Renal pelvis (tissue), 12 donors: Measurements from ENCODE around the gene MYO18A. TPM values are rescaled to one million over a fixed set of nuclear protein-coding genes. Genes with fewer than 3 reads are reported as not detected.
"Not testable (repeated sequence)": the region's sequence is repeated elsewhere in the genome, so short reads cannot be mapped to it uniquely, and the experiment has no call there.

Experiments
- DNase-seq: peaks from one replicate; pipeline ENCODE4 v3.0.0-alpha.2; 2013
- long read RNA-seq, 16 experiments: transcript quantifications; one replicate each; lab custom pipeline, GENCODE V29; 2026
- polyA plus RNA-seq, 3 donors: library from polyadenylated mRNA; unstranded; fragments of 120-200 nt; gene quantifications; one replicate each; pipeline ENCODE4 v1.2.1, GENCODE V29; 2013; ENCODE audit not compliant: insufficient read length in 3 of 3

Gene MYO18A
- 10 to 100 TPM; 43.0 to 44.7 (median 44.2) TPM for polyA plus RNA-seq
- long read RNA-seq, donor 1: 0 reads
- long read RNA-seq, donor 2, partial matches to known transcripts: 0 of 2 reads
- long read RNA-seq, donor 2, other reads (novel, unspliced or antisense): 0 of 2 reads
- long read RNA-seq, donor 3: 0 reads
- long read RNA-seq, donor 4: 0 reads
- long read RNA-seq, donor 5: 0 reads
- long read RNA-seq, donor 6, partial matches to known transcripts: 0 of 1 reads
- long read RNA-seq, donor 6, other reads (novel, unspliced or antisense): 0 of 1 reads
- long read RNA-seq, donor 7: 0 reads
- long read RNA-seq, donor 8: 0 reads
- long read RNA-seq, donor 9: 0 reads
- long read RNA-seq, donor 10: 0 reads
- long read RNA-seq, donor 11: 0 reads
- long read RNA-seq, donor 12: 0 reads
- long read RNA-seq, donor 13: 0 reads
- long read RNA-seq, donor 14: 0 reads
- long read RNA-seq, donor 15: 0 reads
- long read RNA-seq, donor 16, partial matches to known transcripts: 6 of 7 reads
- long read RNA-seq, donor 16, other reads (novel, unspliced or antisense): 0 of 7 reads

GRCh38 chr17:29180034-29180787 lies at the start of gene MYO18A:
Gene MYO18A (minus strand): TSS chr17:29180398. CDS start chr17:29166940, 13,458 bp downstream.
- peak; percentile 77 for DNase-seq

GRCh38 chr17:29225396-29225795 lies 45.2 kb upstream of the MYO18A start:
- DNase-seq: no peak

GRCh38 chr17:29221338-29221737 lies 41.1 kb upstream of the MYO18A start:
- DNase-seq: not testable (repeated sequence)

GRCh38 chr17:29219378-29220047 lies 39.3 kb upstream of the MYO18A start:
- DNase-seq: peak; percentile 86

- no peak for DNase-seq
Measured at GRCh38 chr17:29216856-29217255, 36.7 kb upstream of the MYO18A start.

- no peak for DNase-seq
Measured at GRCh38 chr17:29216181-29216580, 36.0 kb upstream of the MYO18A start.

- no peak for DNase-seq
Measured at GRCh38 chr17:29215717-29216116, 35.5 kb upstream of the MYO18A start.

- DNase-seq: no peak
Measured at GRCh38 chr17:29215174-29215573, 35.0 kb upstream of the MYO18A start.

GRCh38 chr17:29214215-29215146 lies 34.3 kb upstream of the MYO18A start:
- DNase-seq: no peak

- no peak for DNase-seq
Measured at GRCh38 chr17:29212681-29213121, 32.5 kb upstream of the MYO18A start.

- no peak for DNase-seq
Measured at GRCh38 chr17:29212094-29212631, 32.0 kb upstream of the MYO18A start.

GRCh38 chr17:29210879-29211278 lies 30.7 kb upstream of the MYO18A start:
- no peak for DNase-seq

GRCh38 chr17:29209073-29209472 lies 28.9 kb upstream of the MYO18A start:
- DNase-seq: no peak

- no peak for DNase-seq
Measured at GRCh38 chr17:29207975-29208374, 27.8 kb upstream of the MYO18A start.

GRCh38 chr17:29205047-29205446 lies 24.8 kb upstream of the MYO18A start:
- no peak for DNase-seq

GRCh38 chr17:29204068-29204804 lies 24.0 kb upstream of the MYO18A start:
- DNase-seq: not testable (repeated sequence)

GRCh38 chr17:29197516-29198272 lies 17.5 kb upstream of the MYO18A start:
- no peak for DNase-seq

- no peak for DNase-seq
Measured at GRCh38 chr17:29196769-29197515, 16.7 kb upstream of the MYO18A start.
